Spleen (tissue), 11 donors: Measurements from ENCODE around the gene FGA. TPM values are rescaled to one million over a fixed set of nuclear protein-coding genes. Genes with fewer than 3 reads are reported as not detected.

Source experiments
- DNase-seq: peaks from one replicate; pipeline ENCODE4 v3.0.0-alpha.2; 2020
- H3K27ac ChIP-seq, 8 donors: fragments of 200-600 bp; sonication (generic) in 7 of 8; 1 replicate in 4 of 8; 2 replicates in 4 of 8; pipeline versions ENCODE4 v1.5.0 to v1.8.0; 2016 to 2021; ENCODE audit warnings: inconsistent platforms in 4 of 8, mild to moderate bottlenecking in 4 of 8, moderate library complexity in 1 of 8
- H3K27me3 ChIP-seq, 7 donors: fragments of 200-600 bp; sonication (generic) in 6 of 7; replicated peaks in 1 of 7; 1 replicate in 4 of 7; 2 replicates in 3 of 7; pipeline versions ENCODE4 v1.5.0 to v1.8.0; 2016 to 2021; ENCODE audit warnings: inconsistent platforms in 3 of 7, mild to moderate bottlenecking in 1 of 7
- H3K36me3 ChIP-seq, 6 donors: fragments of 200-600 bp; sonication (generic) in 5 of 6; 1 replicate in 4 of 6; 2 replicates in 2 of 6; pipeline versions ENCODE4 v1.5.0 to v1.8.0; 2016 to 2021; ENCODE audit warnings: inconsistent platforms in 2 of 6
- H3K4me1 ChIP-seq, 6 donors: fragments of 200-600 bp; sonication (generic) in 5 of 6; 1 replicate in 3 of 6; 2 replicates in 3 of 6; pipeline versions ENCODE4 v1.5.0 to v1.8.0; 2016 to 2021; ENCODE audit warnings: inconsistent platforms in 3 of 6
- H3K4me3 ChIP-seq, 8 donors: fragments of 200-600 bp; sonication (generic) in 7 of 8; 1 replicate in 4 of 8; 2 replicates in 4 of 8; pipeline versions ENCODE4 v1.5.0 to v1.8.0; 2016 to 2021; ENCODE audit warnings: inconsistent platforms in 4 of 8, mild to moderate bottlenecking in 4 of 8, moderate library complexity in 2 of 8
- H3K9me3 ChIP-seq, 8 donors: fragments of 200-600 bp; sonication (generic) in 7 of 8; 1 replicate in 4 of 8; 2 replicates in 4 of 8; pipeline versions ENCODE4 v1.5.0 to v1.8.0; 2016 to 2021; ENCODE audit warnings: inconsistent platforms in 4 of 8
- CTCF ChIP-seq, 11 experiments: fragments of 200-600 bp in 7 of 11; fragments of 450-650 bp in 4 of 11; sonication (generic) in 4 of 11; IDR thresholded peaks in 8 of 11; conservative IDR thresholded peaks in 3 of 11; 1 replicate in 7 of 11; 2 replicates in 4 of 11; pipeline versions ENCODE4 v1.4.0 to v1.8.0; 2016 to 2021; ENCODE audit warnings: antibody characterized with exemption in 11 of 11, inconsistent platforms in 4 of 11, mild to moderate bottlenecking in 1 of 11
- POLR2A ChIP-seq, 3 donors: fragments of 450-650 bp; IDR thresholded peaks; one replicate each; pipeline ENCODE4 v1.5.1; 2017; ENCODE audit warnings: antibody characterized with exemption in 3 of 3, mild to moderate bottlenecking in 1 of 3
- POLR2AphosphoS5 ChIP-seq, 3 donors: sonication (generic); formaldehyde crosslinking; IDR thresholded peaks; one replicate each; pipeline ENCODE4 v1.5.1; 2017; ENCODE audit warnings: antibody characterized with exemption in 3 of 3
- WGBS, 5 donors: extraction: QIAGEN DNeasy Blood & Tissue Kit in 3 of 5; methylation state at CpG; one replicate each; pipeline versions ENCODE4 v1.1.5 to v1.1.7; 2013 to 2018; 5-methylcytosine and 5-hydroxymethylcytosine counted together
- intact Hi-C: fragments of 100-400 bp; cut with DNase I; formaldehyde crosslinking; loops from one replicate; pipeline ENCODE4 v1.15.0; 2023; ENCODE audit warnings: low total_unique reads
- polyA plus RNA-seq, 3 donors: library from polyadenylated mRNA; stranded (reverse); fragments of 200-250 nt; gene quantifications; one replicate each; pipeline ENCODE4 v1.2.1, GENCODE V29; 2013
- total RNA-seq, 7 donors: library from RNA; depleted of rRNA in 3 of 7; stranded (reverse); fragments of >200 nt in 3 of 7; fragmentation: NEBNext Ultra II Directional in 4 of 7; extraction: Animal tissue kit (Norgen Biotek cat#: 25700) in 4 of 7; gene quantifications; one replicate each; pipeline versions ENCODE4 v1.1.0 to v1.2.1, GENCODE V29; 2016 to 2021
- donor health status: healthy with polysubstance abuse.
- donor health status: DM: no; HTN: no; CAD: no; lungs with moderate emphysema.
- donor health status: DM: no; HTN: no; CAD: no.
- donor health status: Bipolar disorder and iron deficiency.
- donor health status: healthy.
- donor health status: DM: no; HTN: no; CAD: no.
- donor health status: DM: yes; HTN: yes; CAD: no.

Gene FGA
- total and polyA plus RNA-seq, 10 donors = 0.06 to 2.8 (median 0.11) TPM; not detected in 7

- no peak overlapping the region for H3K27ac ChIP-seq
- H3K36me3 ChIP-seq = no peaks in the 10 kb centered on the region
- peaks cover 0 to 41% (median 0%) of the 10 kb centered on the region in 7 donors for H3K27me3 ChIP-seq
- TF ChIP-seq CTCF (IDR thresholded peaks at IDR 0.05 in 8 of 11, conservative IDR thresholded peaks at IDR 0.05 in 3 of 11) = no peak
- no peak for TF ChIP-seq POLR2AphosphoS5 (IDR thresholded peaks at IDR 0.05)
- no peak for TF ChIP-seq POLR2A (IDR thresholded peaks at IDR 0.05)
- no peak for DNase-seq
- intact Hi-C loops = no loop called here
- no peak overlapping the region for H3K4me3 ChIP-seq
- no peaks in the 10 kb centered on the region for H3K9me3 ChIP-seq
- WGBS, 5 donors = 69 to 81% (median 75%) methylated on average over 7 of the region's 7 CpGs
- H3K4me1 ChIP-seq = no peaks in the 10 kb centered on the region
Measured at GRCh38 chr4:154589296-154590197, 995 bp downstream of the FGA start.

- 87 to 94% (median 89%) methylated on average over 2 of the region's 2 CpGs for WGBS, 5 donors
- Histone ChIP-seq H3K27me3 (peaks cover 0 to 38% (median 0%) of the 10 kb centered on the region in 7 donors), H3K4me1 (no peaks in the 10 kb centered on the region), H3K27ac (no peak overlapping the region), H3K9me3 (no peaks in the 10 kb centered on the region), H3K36me3 (no peaks in the 10 kb centered on the region), H3K4me3 (no peak overlapping the region)
- TF ChIP-seq POLR2AphosphoS5 (IDR thresholded peaks at IDR 0.05) (no peak), POLR2A (IDR thresholded peaks at IDR 0.05) (no peak), CTCF (IDR thresholded peaks at IDR 0.05 in 8 of 11, conservative IDR thresholded peaks at IDR 0.05 in 3 of 11) (no peak)
- no peak for DNase-seq
- intact Hi-C loops = no loop called here
Measured at GRCh38 chr4:154588198-154588597, 2.3 kb downstream of the FGA start.

GRCh38 chr4:154586296-154587033 is 4.1 kb downstream of the FGA start:
- Histone ChIP-seq H3K9me3 (no peaks in the 10 kb centered on the region), H3K36me3 (no peaks in the 10 kb centered on the region), H3K27me3 (peaks cover 0 to 34% (median 0%) of the 10 kb centered on the region in 7 donors), H3K27ac (no peak overlapping the region), H3K4me1 (no peaks in the 10 kb centered on the region), H3K4me3 (no peak overlapping the region)
- WGBS, 5 donors = 86 to 88% (median 87%) methylated on average over 13 of the region's 13 CpGs
- intact Hi-C loops = no loop called here
- no peak for DNase-seq
- no peak for TF ChIP-seq POLR2AphosphoS5 (IDR thresholded peaks at IDR 0.05)
- no peak for TF ChIP-seq POLR2A (IDR thresholded peaks at IDR 0.05)
- no peak for TF ChIP-seq CTCF (IDR thresholded peaks at IDR 0.05 in 8 of 11, conservative IDR thresholded peaks at IDR 0.05 in 3 of 11)
